GM21515 (cell line): ENCODE results near the gene MAG.

Experiments used
- ATAC-seq: cut with Tn5 transposase; IDR thresholded peaks from one replicate; pipeline ENCODE4 v1.9.1; 2021; ENCODE audit not compliant: unreplicated experiment

The MAG gene

GRCh38 chr19:35265126-35265899 lies 26.6 kb upstream of the MAG start:
- ATAC-seq = no peak

GRCh38 chr19:35265900-35266519 lies 26.0 kb upstream of the MAG start:
- no peak for ATAC-seq

GRCh38 chr19:35266520-35267352 lies 25.2 kb upstream of the MAG start:
- ATAC-seq = no peak

GRCh38 chr19:35267353-35267817 lies 24.6 kb upstream of the MAG start:
- no peak for ATAC-seq

- peak; percentile 44 for ATAC-seq
Observed at GRCh38 chr19:35267818-35268535, 24.0 kb upstream of the MAG start.

GRCh38 chr19:35268536-35269437 lies 23.2 kb upstream of the MAG start, which contains the start of gene USF2:
USF2 (plus strand) TSS chr19:35268962; CDS start chr19:35269102, 140 bp downstream.
- peak; percentile 23 for ATAC-seq

GRCh38 chr19:35269438-35270117 lies 22.4 kb upstream of the MAG start:
- peak; percentile 43 for ATAC-seq

GRCh38 chr19:35270381-35270811 lies 21.6 kb upstream of the MAG start:
- no peak for ATAC-seq

GRCh38 chr19:35271546-35271945 lies 20.4 kb upstream of the MAG start:
- ATAC-seq = no peak

- no peak for ATAC-seq
Observed at GRCh38 chr19:35272122-35272719, 19.7 kb upstream of the MAG start.

GRCh38 chr19:35272954-35273649 lies 18.9 kb upstream of the MAG start:
- no peak for ATAC-seq

- ATAC-seq = no peak
Observed at GRCh38 chr19:35273686-35274259, 18.2 kb upstream of the MAG start.

- no peak for ATAC-seq
Observed at GRCh38 chr19:35274323-35274722, 17.6 kb upstream of the MAG start.

GRCh38 chr19:35276706-35277281 lies 15.2 kb upstream of the MAG start:
- no peak for ATAC-seq

- no peak for ATAC-seq
Observed at GRCh38 chr19:35278578-35279284, 13.2 kb upstream of the MAG start.

- no peak for ATAC-seq
Observed at GRCh38 chr19:35279374-35279773, 12.6 kb upstream of the MAG start.
